GM23338 (cell line): ENCODE data around the gene SLC2A4RG. TPM values are rescaled to one million over a fixed set of nuclear protein-coding genes. Genes with fewer than 3 reads are reported as not detected.
"Not testable (repeated sequence)": the region's sequence is repeated elsewhere in the genome, so short reads cannot be mapped to it uniquely, and the experiment has no call there.

Experiments
- ATAC-seq: fragments of 200-7000 bp; cut with Tn5 transposase; 3 replicates; pipeline ENCODE4 v1.9.1; 2020
- DNase-seq: peaks from one replicate; pipeline ENCODE4 v3.0.0-alpha.2; 2015; ENCODE audit warnings: low spot score
- H2AFZ ChIP-seq: fragments of 200-600 bp; sonication (generic); 2 replicates; pipeline ENCODE4 v1.8.0; 2016; ENCODE audit warnings: antibody characterized with exemption, mild to moderate bottlenecking, moderate library complexity
- H3F3A ChIP-seq: fragments of 200-600 bp; sonication (generic); replicated peaks from 2 replicates; pipeline ENCODE4 v1.8.0; 2017; ENCODE audit warnings: antibody characterized with exemption, mixed run types, low read depth
- H3K27ac ChIP-seq: fragments of 200-600 bp; sonication (generic); 2 replicates; pipeline ENCODE4 v1.6.1; 2016; ENCODE audit warnings: low read depth
- H3K27me3 ChIP-seq: fragments of 200-600 bp; sonication (generic); 2 replicates; pipeline ENCODE4 v1.8.0; 2016; ENCODE audit warnings: mild to moderate bottlenecking, mixed run types, moderate library complexity; ENCODE audit not compliant: insufficient read depth
- H3K36me3 ChIP-seq: fragments of 200-600 bp; sonication (generic); 2 replicates; pipeline ENCODE4 v1.8.0; 2016; ENCODE audit warnings: mild to moderate bottlenecking; ENCODE audit not compliant: insufficient read depth
- H3K4me1 ChIP-seq: fragments of 200-600 bp; sonication (generic); 2 replicates; pipeline ENCODE4 v1.8.0; 2016; ENCODE audit warnings: mild to moderate bottlenecking, moderate library complexity; ENCODE audit not compliant: insufficient read depth
- H3K4me2 ChIP-seq: fragments of 200-600 bp; sonication (generic); 2 replicates; pipeline ENCODE4 v1.7.1; 2017; ENCODE audit warnings: mixed run types
- H3K4me3 ChIP-seq: fragments of 200-600 bp; sonication (generic); 2 replicates; pipeline ENCODE4 v1.6.1; 2016; ENCODE audit warnings: mixed run types
- H3K79me2 ChIP-seq: fragments of 200-600 bp; sonication (generic); replicated peaks from 2 replicates; pipeline ENCODE4 v1.8.0; 2017; ENCODE audit warnings: mild to moderate bottlenecking; ENCODE audit not compliant: insufficient read depth
- H3K9me2 ChIP-seq: fragments of 200-600 bp; sonication (generic); 2 replicates; pipeline ENCODE4 v1.8.0; 2017; ENCODE audit not compliant: insufficient read depth
- H4K20me1 ChIP-seq: fragments of 200-600 bp; sonication (generic); replicated peaks from 2 replicates; pipeline ENCODE4 v1.8.0; 2017; ENCODE audit warnings: mild to moderate bottlenecking; ENCODE audit not compliant: insufficient read depth
- H3K27ac Mint-ChIP-seq: 2 replicates; pipeline ENCODE4 v1.8.0; 2020; ENCODE audit warnings: inconsistent platforms, mild to moderate bottlenecking, moderate library complexity, mixed read lengths
- H3K27me3 Mint-ChIP-seq: 3 replicates; pipeline ENCODE4 v1.8.0; 2022; ENCODE audit warnings: low read depth, mild to moderate bottlenecking, moderate library complexity, mixed read lengths, inconsistent platforms; ENCODE audit not compliant: insufficient read depth, poor library complexity
- H3K36me3 Mint-ChIP-seq: 3 replicates; pipeline ENCODE4 v1.8.0; 2021; ENCODE audit warnings: low read depth, mild to moderate bottlenecking, inconsistent platforms, moderate library complexity, mixed read lengths
- H3K4me1 Mint-ChIP-seq: 3 replicates; pipeline ENCODE4 v1.8.0; 2020; ENCODE audit warnings: mild to moderate bottlenecking, inconsistent platforms, mixed read lengths
- H3K4me3 Mint-ChIP-seq: 3 replicates; pipeline ENCODE4 v1.8.0; 2021; ENCODE audit warnings: moderate library complexity, mild to moderate bottlenecking, inconsistent platforms, mixed read lengths
- H3K9me3 Mint-ChIP-seq: 3 replicates; pipeline ENCODE4 v1.8.0; 2020; ENCODE audit warnings: moderate library complexity, mild to moderate bottlenecking, inconsistent platforms, mixed read lengths
- CREB1 ChIP-seq: fragments of 250-450 bp; sonication (Bioruptor Pico); IDR thresholded peaks from 2 replicates; pipeline ENCODE4 v1.5.0; 2020; ENCODE audit warnings: low read depth, mild to moderate bottlenecking, moderate library complexity
- EZH2phosphoT487 ChIP-seq: fragments of 200-600 bp; sonication (generic); IDR thresholded peaks from one replicate; pipeline ENCODE4 v1.8.1; 2018; ENCODE audit warnings: antibody characterized with exemption; ENCODE audit not compliant: unreplicated experiment
- NANOG ChIP-seq: IDR thresholded peaks from 2 replicates; pipeline ENCODE4 v1.6.1; 2016; ENCODE audit warnings: antibody characterized with exemption, borderline replicate concordance
- polyA plus RNA-seq: library from polyadenylated mRNA; unstranded; fragments of >200 nt; fragmentation: Nextera tagmentation; extraction: Ambion mirVana; gene quantifications from 2 replicates; pipeline ENCODE4 v1.2.1, GENCODE V29; 2016
- total RNA-seq: library from RNA; depleted of rRNA; stranded (reverse); fragments of >200 nt; shearing (Covaris generic); gene quantifications from 2 replicates; pipeline ENCODE4 v1.2.3, GENCODE V29; 2014
- TF ChIP-seq, protein P1 (sequence below): fragments of 250-450 bp; sonication (Bioruptor Pico); IDR thresholded peaks from 2 replicates; pipeline ENCODE4 v1.5.0; 2020; ENCODE audit warnings: mild to moderate bottlenecking, moderate library complexity
- TF ChIP-seq, protein P2 (sequence below), 2 experiments: fragments of 200-600 bp in 1 of 2; sonication (generic) in 1 of 2; conservative IDR thresholded peaks; 2 replicates each; pipeline versions ENCODE4 v1.5.1 to v1.6.1; 2016 to 2017; ENCODE audit warnings: antibody characterized with exemption in 2 of 2, low read depth in 2 of 2, mild to moderate bottlenecking in 2 of 2, moderate library complexity in 1 of 2
- TF ChIP-seq, protein P3 (sequence below): IDR thresholded peaks from one replicate; pipeline ENCODE4 v1.6.1; 2018; ENCODE audit warnings: antibody characterized with exemption; ENCODE audit not compliant: unreplicated experiment

The SLC2A4RG gene
- total and polyA plus RNA-seq, 2 experiments from 2014 or later = 22.8 to 42.0 TPM

DNA sequence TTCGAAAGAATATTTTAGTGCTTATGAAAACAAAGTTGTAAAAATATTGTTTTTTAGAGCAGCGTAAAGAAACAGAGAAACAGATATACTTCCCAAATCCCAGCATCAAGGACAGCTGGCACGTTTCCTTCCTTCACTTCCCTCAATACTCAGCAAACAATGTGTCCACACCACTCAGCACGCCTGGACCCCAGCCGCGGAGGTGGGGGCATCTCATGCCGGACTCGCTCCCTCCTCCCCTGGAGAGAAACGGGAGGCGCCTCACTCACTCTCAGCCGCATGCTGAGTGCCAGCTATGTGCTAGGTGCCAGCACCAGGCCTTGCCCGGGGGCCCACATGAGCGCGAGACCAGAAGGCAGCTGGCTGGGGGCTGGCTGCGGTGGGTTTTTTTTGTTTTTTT lies 34.7 kb downstream of the SLC2A4RG start (continued):
- TF ChIP-seq, protein P1, sequence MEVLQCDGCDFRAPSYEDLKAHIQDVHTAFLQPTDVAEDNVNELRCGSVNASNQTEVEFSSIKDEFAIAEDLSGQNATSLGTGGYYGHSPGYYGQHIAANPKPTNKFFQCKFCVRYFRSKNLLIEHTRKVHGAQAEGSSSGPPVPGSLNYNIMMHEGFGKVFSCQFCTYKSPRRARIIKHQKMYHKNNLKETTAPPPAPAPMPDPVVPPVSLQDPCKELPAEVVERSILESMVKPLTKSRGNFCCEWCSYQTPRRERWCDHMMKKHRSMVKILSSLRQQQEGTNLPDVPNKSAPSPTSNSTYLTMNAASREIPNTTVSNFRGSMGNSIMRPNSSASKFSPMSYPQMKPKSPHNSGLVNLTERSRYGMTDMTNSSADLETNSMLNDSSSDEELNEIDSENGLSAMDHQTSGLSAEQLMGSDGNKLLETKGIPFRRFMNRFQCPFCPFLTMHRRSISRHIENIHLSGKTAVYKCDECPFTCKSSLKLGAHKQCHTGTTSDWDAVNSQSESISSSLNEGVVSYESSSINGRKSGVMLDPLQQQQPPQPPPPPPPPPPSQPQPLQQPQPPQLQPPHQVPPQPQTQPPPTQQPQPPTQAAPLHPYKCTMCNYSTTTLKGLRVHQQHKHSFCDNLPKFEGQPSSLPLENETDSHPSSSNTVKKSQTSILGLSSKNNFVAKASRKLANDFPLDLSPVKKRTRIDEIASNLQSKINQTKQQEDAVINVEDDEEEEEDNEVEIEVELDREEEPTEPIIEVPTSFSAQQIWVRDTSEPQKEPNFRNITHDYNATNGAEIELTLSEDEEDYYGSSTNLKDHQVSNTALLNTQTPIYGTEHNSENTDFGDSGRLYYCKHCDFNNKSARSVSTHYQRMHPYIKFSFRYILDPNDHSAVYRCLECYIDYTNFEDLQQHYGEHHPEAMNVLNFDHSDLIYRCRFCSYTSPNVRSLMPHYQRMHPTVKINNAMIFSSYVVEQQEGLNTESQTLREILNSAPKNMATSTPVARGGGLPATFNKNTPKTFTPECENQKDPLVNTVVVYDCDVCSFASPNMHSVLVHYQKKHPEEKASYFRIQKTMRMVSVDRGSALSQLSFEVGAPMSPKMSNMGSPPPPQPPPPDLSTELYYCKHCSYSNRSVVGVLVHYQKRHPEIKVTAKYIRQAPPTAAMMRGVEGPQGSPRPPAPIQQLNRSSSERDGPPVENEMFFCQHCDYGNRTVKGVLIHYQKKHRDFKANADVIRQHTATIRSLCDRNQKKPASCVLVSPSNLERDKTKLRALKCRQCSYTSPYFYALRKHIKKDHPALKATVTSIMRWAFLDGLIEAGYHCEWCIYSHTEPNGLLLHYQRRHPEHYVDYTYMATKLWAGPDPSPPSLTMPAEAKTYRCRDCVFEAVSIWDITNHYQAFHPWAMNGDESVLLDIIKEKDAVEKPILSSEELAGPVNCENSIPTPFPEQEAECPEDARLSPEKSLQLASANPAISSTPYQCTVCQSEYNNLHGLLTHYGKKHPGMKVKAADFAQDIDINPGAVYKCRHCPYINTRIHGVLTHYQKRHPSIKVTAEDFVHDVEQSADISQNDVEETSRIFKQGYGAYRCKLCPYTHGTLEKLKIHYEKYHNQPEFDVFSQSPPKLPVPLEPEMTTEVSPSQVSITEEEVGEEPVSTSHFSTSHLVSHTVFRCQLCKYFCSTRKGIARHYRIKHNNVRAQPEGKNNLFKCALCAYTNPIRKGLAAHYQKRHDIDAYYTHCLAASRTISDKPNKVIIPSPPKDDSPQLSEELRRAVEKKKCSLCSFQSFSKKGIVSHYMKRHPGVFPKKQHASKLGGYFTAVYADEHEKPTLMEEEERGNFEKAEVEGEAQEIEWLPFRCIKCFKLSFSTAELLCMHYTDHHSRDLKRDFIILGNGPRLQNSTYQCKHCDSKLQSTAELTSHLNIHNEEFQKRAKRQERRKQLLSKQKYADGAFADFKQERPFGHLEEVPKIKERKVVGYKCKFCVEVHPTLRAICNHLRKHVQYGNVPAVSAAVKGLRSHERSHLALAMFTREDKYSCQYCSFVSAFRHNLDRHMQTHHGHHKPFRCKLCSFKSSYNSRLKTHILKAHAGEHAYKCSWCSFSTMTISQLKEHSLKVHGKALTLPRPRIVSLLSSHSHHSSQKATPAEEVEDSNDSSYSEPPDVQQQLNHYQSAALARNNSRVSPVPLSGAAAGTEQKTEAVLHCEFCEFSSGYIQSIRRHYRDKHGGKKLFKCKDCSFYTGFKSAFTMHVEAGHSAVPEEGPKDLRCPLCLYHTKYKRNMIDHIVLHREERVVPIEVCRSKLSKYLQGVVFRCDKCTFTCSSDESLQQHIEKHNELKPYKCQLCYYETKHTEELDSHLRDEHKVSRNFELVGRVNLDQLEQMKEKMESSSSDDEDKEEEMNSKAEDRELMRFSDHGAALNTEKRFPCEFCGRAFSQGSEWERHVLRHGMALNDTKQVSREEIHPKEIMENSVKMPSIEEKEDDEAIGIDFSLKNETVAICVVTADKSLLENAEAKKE (CRISPR knock-in tag) = no peak
- no peak for TF ChIP-seq NANOG

DNA sequence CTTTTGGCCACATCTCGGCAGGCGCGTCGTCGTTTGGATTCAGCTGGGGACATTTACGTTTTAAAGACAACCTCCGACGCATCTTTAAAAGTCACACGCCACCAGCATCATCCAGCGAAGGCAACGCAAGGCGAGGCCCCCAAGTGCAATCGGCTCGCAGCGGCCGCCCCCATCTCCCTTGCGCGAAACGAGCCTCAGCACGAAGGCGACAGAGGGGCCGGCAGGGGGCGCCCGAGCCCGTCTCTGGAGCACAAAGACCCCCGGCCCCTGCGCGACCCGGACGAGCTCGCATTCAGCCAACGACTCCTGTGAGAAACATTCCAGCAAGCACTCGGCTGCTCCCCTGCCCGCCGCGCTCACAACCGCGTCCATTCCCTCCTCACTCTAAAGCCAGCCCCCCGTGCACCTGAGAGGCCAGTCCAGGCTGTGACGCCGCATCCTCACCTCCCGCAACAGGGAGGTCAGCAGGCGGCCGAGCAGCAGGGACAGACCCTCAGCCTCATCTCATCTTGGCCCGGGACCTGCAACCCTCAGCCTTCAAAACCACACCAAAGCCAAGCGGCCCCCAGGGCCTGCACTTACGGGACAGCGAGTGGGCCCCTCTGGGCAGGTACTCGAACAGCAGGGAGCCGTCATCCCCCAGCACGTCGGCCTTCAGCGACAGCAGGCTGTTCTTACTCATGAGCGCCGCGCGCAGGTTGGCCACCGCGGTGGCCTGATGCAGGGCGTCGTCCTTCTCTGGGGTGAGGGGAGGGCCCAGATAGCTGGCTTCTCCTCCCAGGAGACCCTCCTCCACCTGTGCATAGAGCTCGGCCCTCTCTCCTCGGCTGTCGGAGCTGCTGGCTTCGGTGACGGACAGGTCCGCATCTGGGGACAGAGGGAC lies 35.8 kb downstream of the SLC2A4RG start:
- no peaks in the 10 kb centered on the region; the same call in 1 of the 2 replicates for H4K20me1 ChIP-seq
- peaks cover 16% of the 10 kb centered on the region for H3K27me3 Mint-ChIP-seq
- peak overlapping the region; percentile 85 for H2AFZ ChIP-seq
- peaks cover 15% of the 10 kb centered on the region; the same call in 1 of the 2 replicates for H3F3A ChIP-seq
- ATAC-seq (peak; percentile 88), DNase-seq (peak; percentile 94)
- H3K4me2 ChIP-seq = peak overlapping the region; percentile 91
- H3K9me2 ChIP-seq = no peaks in the 10 kb centered on the region
- H3K27me3 ChIP-seq = no peaks in the 10 kb centered on the region
- peak overlapping the region; percentile 68 for H3K4me3 ChIP-seq
- H3K4me3 Mint-ChIP-seq = peak overlapping the region; percentile 84
- TF ChIP-seq CREB1 (CRISPR knock-in tag) (peak; percentile 38), EZH2phosphoT487 (no peak)
- TF ChIP-seq, protein P2, sequence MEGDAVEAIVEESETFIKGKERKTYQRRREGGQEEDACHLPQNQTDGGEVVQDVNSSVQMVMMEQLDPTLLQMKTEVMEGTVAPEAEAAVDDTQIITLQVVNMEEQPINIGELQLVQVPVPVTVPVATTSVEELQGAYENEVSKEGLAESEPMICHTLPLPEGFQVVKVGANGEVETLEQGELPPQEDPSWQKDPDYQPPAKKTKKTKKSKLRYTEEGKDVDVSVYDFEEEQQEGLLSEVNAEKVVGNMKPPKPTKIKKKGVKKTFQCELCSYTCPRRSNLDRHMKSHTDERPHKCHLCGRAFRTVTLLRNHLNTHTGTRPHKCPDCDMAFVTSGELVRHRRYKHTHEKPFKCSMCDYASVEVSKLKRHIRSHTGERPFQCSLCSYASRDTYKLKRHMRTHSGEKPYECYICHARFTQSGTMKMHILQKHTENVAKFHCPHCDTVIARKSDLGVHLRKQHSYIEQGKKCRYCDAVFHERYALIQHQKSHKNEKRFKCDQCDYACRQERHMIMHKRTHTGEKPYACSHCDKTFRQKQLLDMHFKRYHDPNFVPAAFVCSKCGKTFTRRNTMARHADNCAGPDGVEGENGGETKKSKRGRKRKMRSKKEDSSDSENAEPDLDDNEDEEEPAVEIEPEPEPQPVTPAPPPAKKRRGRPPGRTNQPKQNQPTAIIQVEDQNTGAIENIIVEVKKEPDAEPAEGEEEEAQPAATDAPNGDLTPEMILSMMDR (conservative IDR thresholded peaks at IDR 0.05; ENCODE audit: low read depth in 2 of 2) = peak; percentile 70 to 86
- TF ChIP-seq, protein P3, sequence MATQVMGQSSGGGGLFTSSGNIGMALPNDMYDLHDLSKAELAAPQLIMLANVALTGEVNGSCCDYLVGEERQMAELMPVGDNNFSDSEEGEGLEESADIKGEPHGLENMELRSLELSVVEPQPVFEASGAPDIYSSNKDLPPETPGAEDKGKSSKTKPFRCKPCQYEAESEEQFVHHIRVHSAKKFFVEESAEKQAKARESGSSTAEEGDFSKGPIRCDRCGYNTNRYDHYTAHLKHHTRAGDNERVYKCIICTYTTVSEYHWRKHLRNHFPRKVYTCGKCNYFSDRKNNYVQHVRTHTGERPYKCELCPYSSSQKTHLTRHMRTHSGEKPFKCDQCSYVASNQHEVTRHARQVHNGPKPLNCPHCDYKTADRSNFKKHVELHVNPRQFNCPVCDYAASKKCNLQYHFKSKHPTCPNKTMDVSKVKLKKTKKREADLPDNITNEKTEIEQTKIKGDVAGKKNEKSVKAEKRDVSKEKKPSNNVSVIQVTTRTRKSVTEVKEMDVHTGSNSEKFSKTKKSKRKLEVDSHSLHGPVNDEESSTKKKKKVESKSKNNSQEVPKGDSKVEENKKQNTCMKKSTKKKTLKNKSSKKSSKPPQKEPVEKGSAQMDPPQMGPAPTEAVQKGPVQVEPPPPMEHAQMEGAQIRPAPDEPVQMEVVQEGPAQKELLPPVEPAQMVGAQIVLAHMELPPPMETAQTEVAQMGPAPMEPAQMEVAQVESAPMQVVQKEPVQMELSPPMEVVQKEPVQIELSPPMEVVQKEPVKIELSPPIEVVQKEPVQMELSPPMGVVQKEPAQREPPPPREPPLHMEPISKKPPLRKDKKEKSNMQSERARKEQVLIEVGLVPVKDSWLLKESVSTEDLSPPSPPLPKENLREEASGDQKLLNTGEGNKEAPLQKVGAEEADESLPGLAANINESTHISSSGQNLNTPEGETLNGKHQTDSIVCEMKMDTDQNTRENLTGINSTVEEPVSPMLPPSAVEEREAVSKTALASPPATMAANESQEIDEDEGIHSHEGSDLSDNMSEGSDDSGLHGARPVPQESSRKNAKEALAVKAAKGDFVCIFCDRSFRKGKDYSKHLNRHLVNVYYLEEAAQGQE = no peak
- peaks cover 5% of the 10 kb centered on the region; the same call in 1 of the 2 replicates for H3K4me1 ChIP-seq
- H3K27ac Mint-ChIP-seq = peak overlapping the region; percentile 94
- H3K27ac ChIP-seq = peak overlapping the region; percentile 69
- peaks cover 3% of the 10 kb centered on the region; the same call in 1 of the 3 replicates for H3K36me3 Mint-ChIP-seq
- no peaks in the 10 kb centered on the region for H3K36me3 ChIP-seq
- peaks cover 16% of the 10 kb centered on the region for H3K4me1 Mint-ChIP-seq
- H3K9me3 Mint-ChIP-seq = no peaks in the 10 kb centered on the region; the same call in 2 of the 3 replicates
- peaks cover 17% of the 10 kb centered on the region for H3K79me2 ChIP-seq

DNA sequence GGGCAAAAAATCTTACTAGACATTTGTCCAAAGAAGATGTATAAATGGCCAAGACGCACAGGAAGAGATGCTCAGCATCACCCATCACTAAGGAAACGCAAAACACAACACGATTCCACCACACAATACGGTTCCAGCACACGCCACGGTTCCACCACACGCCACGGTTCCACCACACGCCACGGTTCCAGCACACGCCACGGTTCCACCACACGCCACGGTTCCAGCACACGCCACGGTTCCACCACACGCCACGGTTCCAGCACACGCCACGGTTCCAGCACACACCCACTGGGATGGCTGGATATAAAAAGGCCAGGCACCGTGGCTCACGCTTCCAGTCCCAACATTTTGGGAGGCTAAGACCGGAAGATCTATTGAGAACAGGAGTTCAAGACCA lies 37.3 kb downstream of the SLC2A4RG start:
- H3K9me2 ChIP-seq, H3K4me3 ChIP-seq, H3K27ac ChIP-seq, H3K4me2 ChIP-seq, H3K27me3 ChIP-seq, H2AFZ ChIP-seq, H3K9me3 Mint-ChIP-seq, DNase-seq, H4K20me1 ChIP-seq, H3K36me3 ChIP-seq, ATAC-seq, H3K27ac Mint-ChIP-seq, H3K36me3 Mint-ChIP-seq, H3K4me3 Mint-ChIP-seq, H3K4me1 ChIP-seq: not testable (repeated sequence)
- peaks cover 16% of the 10 kb centered on the region for H3K4me1 Mint-ChIP-seq
- peaks cover 16% of the 10 kb centered on the region for H3K27me3 Mint-ChIP-seq
- H3K79me2 ChIP-seq = peaks cover 21% of the 10 kb centered on the region
- H3F3A ChIP-seq = peaks cover 12% of the 10 kb centered on the region; the same call in 1 of the 2 replicates
